HepG2 (cell line): Measurements from ENCODE around the gene CORO1C. TPM values are rescaled to one million over a fixed set of nuclear protein-coding genes. Genes with fewer than 3 reads are reported as not detected.
A peak's percentile ranks its signal among the peaks of the same experiment; 100 is the strongest.

Source experiments
- CSRNP2 ChIP-seq: sonication (generic); formaldehyde crosslinking; conservative IDR thresholded peaks from 2 replicates; pipeline ENCODE4 v1.8.0; 2022; ENCODE audit warnings: low read depth, missing genetic modification reagents
- HNF1B ChIP-seq: sonication (generic); formaldehyde crosslinking; IDR thresholded peaks from 2 replicates; pipeline ENCODE4 v1.5.1; 2020; ENCODE audit warnings: mild to moderate bottlenecking, moderate library complexity, missing genetic modification reagents
- KDM2A ChIP-seq: sonication (generic); formaldehyde crosslinking; IDR thresholded peaks from 2 replicates; pipeline ENCODE4 v1.4.0; 2020; ENCODE audit warnings: low read depth, missing genetic modification reagents, borderline replicate concordance
- MAZ ChIP-seq, 2 experiments: sonication (generic) in 1 of 2; formaldehyde crosslinking in 1 of 2; IDR thresholded peaks; 2 replicates each; pipeline versions ENCODE4 v1.5.0 to v1.6.1; 2012 to 2020; ENCODE audit warnings: low read depth in 2 of 2, mild to moderate bottlenecking in 2 of 2, borderline replicate concordance in 1 of 2, improper control_type of control experiment in 1 of 2, low read length in 1 of 2, missing genetic modification reagents in 1 of 2, moderate library complexity in 1 of 2
- RAD21 ChIP-seq: fragments of 450-650 bp; formaldehyde crosslinking; IDR thresholded peaks from 2 replicates; pipeline ENCODE4 v1.5.0; 2020; ENCODE audit warnings: mild to moderate bottlenecking
- ZKSCAN8 ChIP-seq: IDR thresholded peaks from 2 replicates; pipeline ENCODE4 v1.6.1; 2016; ENCODE audit warnings: borderline replicate concordance, missing genetic modification reagents, missing compliant biosample characterization
- polyA plus RNA-seq, 8 experiments: library from polyadenylated mRNA; depleted of rRNA in 3 of 8; stranded (reverse) in 7 of 8; unstranded in 1 of 8; fragments of >200 nt; fragmentation: Illumina TruSeq in 4 of 8; extraction: Trizol in 4 of 8; gene quantifications; 2 replicates each; pipeline versions ENCODE4 v1.2.1 to v1.2.3, GENCODE V29; 2011 to 2016; ENCODE audit warnings: low read depth in 4 of 8, missing spikeins in 1 of 8, mixed read lengths in 1 of 8; ENCODE audit not compliant: insufficient read depth in 1 of 8
- total RNA-seq, 5 experiments: library from RNA; depleted of rRNA; stranded (reverse); fragments of >200 nt; fragmentation: Illumina TruSeq; extraction: Trizol; gene quantifications; 2 replicates each; pipeline ENCODE4 v1.2.3, GENCODE V29; 2016; ENCODE audit warnings: low read depth in 1 of 5

Gene CORO1C
- total and polyA plus RNA-seq, 2 of the 13 experiments (the other 11 are each of a cell fraction or from before 2014, with no cell fraction given) = 73.7 to 131 TPM

GRCh38 chr12:108618079-108618952 is 113.0 kb downstream of the CORO1C start (continued):
- 0 out of 2 replicates have a peak, but pooled peaks have one; percentile 46 for TF ChIP-seq HNF1B (CRISPR knock-in tag)
- TF ChIP-seq RAD21 (CRISPR knock-in tag) = peak; percentile 90
- TF ChIP-seq MAZ (IDR thresholded peaks at IDR 0.05; ENCODE audit: borderline replicate concordance, low read depth, low read length) = no peak
- 0 out of 2 replicates have a peak, but pooled peaks have one; percentile 30 for TF ChIP-seq MAZ (CRISPR knock-in tag; IDR thresholded peaks at IDR 0.05; ENCODE audit: low read depth)
- TF ChIP-seq CSRNP2 = no peak
- TF ChIP-seq KDM2A = peak; percentile 43; the same call in 1 of the 2 replicates
- TF ChIP-seq ZKSCAN8 (CRISPR knock-in tag) = 0 out of 2 replicates have a peak, but pooled peaks have one; percentile 24
